Activated T-cell treated with anti-CD3 and anti-CD28 coated beads for 48 hours (primary cell): Measurements from ENCODE around the gene DKKL1.

ENCODE experiments used
- DNase-seq: peaks from one replicate; pipeline ENCODE4 v3.0.0-alpha.2; 2020; ENCODE audit warnings: low read depth

The DKKL1 gene

GRCh38 chr19:49422407-49423070 lies 58.9 kb downstream of the DKKL1 start:
- peak; percentile 55 for DNase-seq

DNA sequence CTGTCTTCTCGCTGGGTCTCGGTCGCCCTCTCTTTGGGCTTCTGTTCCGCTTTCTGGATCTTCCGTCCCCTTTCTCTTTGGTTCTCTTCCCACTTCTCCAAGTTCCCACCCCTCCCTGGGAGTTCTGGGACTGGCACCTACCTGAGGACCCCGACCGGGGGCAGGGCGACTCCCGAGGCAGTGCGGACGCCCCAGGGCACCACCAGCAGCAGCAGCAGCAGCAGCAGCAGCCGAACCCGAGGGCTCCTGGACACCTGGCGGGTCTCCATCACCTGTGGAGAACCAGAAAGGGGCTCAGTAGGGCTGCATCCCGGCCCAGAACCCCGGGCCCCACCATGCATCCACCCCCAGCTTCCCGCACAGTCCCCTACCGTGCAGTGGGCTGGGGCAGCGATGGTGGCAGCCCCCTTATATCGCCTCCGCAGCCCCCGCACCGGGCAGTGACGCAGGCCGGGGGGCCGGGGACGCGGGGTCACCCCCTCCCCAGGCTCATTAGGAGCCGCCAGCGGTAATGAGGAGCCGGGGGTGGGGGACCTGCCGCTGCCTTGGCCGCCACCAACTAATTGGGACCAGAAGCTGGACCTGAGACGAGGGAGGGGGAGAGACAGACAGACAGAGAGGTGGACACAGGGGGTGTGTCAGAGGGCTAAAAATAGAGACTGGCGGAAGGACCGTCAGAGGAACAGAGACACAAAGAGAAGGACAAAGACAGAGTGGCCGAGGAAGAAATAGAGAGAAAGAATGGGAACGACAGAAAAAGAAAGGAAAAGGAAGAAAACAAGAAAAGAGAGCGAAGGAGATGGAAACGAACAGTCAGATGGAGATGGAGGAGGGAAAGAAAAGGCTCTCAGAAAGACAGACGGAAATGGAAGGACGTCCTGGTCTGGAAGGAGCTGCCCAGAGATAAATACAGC lies 59.7 kb downstream of the DKKL1 start, which contains the start of gene PTH2:
PTH2 (minus strand) TSS at position 371 of the 914 bp plus-strand sequence; CDS start at position 269, 102 bp downstream.
- DNase-seq: no peak

GRCh38 chr19:49423985-49424303 lies 60.3 kb downstream of the DKKL1 start:
- no peak for DNase-seq
